ENCODE measurements around the gene APBA2. TPM values are rescaled to one million over a fixed set of nuclear protein-coding genes. Genes with fewer than 3 reads are reported as not detected.

Gene APBA2
- total RNA-seq, 4 donors from 2014 or later, result 1.3 to 7.0 (median 2.4) TPM

- TF ChIP-seq CTCF (IDR thresholded peaks at IDR 0.05), result no peak
- no peak for TF ChIP-seq EP300 (IDR thresholded peaks at IDR 0.05)
- no peak for TF ChIP-seq POLR2AphosphoS5 (IDR thresholded peaks at IDR 0.05)
- TF ChIP-seq POLR2A (IDR thresholded peaks at IDR 0.05), result no peak
- H3K4me3 ChIP-seq, result no peak overlapping the region
- no peak for DNase-seq (ENCODE audit: low spot score in 2 of 2)
- no peak overlapping the region for H3K27ac ChIP-seq
- no peaks in the 10 kb centered on the region for H3K4me1 ChIP-seq
- no peaks in the 10 kb centered on the region for H3K36me3 ChIP-seq
- H3K27me3 ChIP-seq, result peaks cover 15% of the 10 kb centered on the region
- 42% methylated on average over 8 of the region's 12 CpGs for WGBS
- H3K9me3 ChIP-seq, result no peaks in the 10 kb centered on the region
These were observed 7.2 kb downstream of the APBA2 start for GRCh38 chr15:28892789-28893610.

- Histone ChIP-seq H3K27ac (no peak overlapping the region), H3K4me3 (no peak overlapping the region), H3K36me3 (no peaks in the 10 kb centered on the region), H3K9me3 (no peaks in the 10 kb centered on the region), H3K4me1 (no peaks in the 10 kb centered on the region), H3K27me3 (peaks cover 4% of the 10 kb centered on the region)
- WGBS, result 82% methylated on average over 13 of the region's 13 CpGs
- DNase-seq (ENCODE audit: low spot score in 2 of 2), result no peak
- no peak for TF ChIP-seq POLR2A (IDR thresholded peaks at IDR 0.05)
- no peak for TF ChIP-seq POLR2AphosphoS5 (IDR thresholded peaks at IDR 0.05)
- no peak for TF ChIP-seq CTCF (IDR thresholded peaks at IDR 0.05)
- no peak for TF ChIP-seq EP300 (IDR thresholded peaks at IDR 0.05)
These were observed 8.9 kb downstream of the APBA2 start for GRCh38 chr15:28894631-28895030.

GRCh38 chr15:28895146-28895545 is 9.4 kb downstream of the APBA2 start:
- Histone ChIP-seq H3K9me3 (no peaks in the 10 kb centered on the region), H3K36me3 (no peaks in the 10 kb centered on the region), H3K4me1 (no peaks in the 10 kb centered on the region), H3K4me3 (no peak overlapping the region), H3K27me3 (peaks cover 4% of the 10 kb centered on the region), H3K27ac (no peak overlapping the region)
- WGBS, result 91% methylated on average over 12 of the region's 13 CpGs
- TF ChIP-seq POLR2A (IDR thresholded peaks at IDR 0.05), result no peak
- no peak for TF ChIP-seq POLR2AphosphoS5 (IDR thresholded peaks at IDR 0.05)
- TF ChIP-seq EP300 (IDR thresholded peaks at IDR 0.05), result no peak
- no peak for TF ChIP-seq CTCF (IDR thresholded peaks at IDR 0.05)
- DNase-seq (ENCODE audit: low spot score in 2 of 2), result no peak

GRCh38 chr15:28895566-28895965 is 9.8 kb downstream of the APBA2 start:
- Histone ChIP-seq H3K9me3 (no peaks in the 10 kb centered on the region), H3K4me3 (no peak overlapping the region), H3K27ac (no peak overlapping the region), H3K4me1 (no peaks in the 10 kb centered on the region), H3K27me3 (peaks cover 4% of the 10 kb centered on the region), H3K36me3 (no peaks in the 10 kb centered on the region)
- 95% methylated on average over 6 of the region's 6 CpGs for WGBS
- no peak for DNase-seq (ENCODE audit: low spot score in 2 of 2)
- TF ChIP-seq EP300 (IDR thresholded peaks at IDR 0.05), result no peak
- no peak for TF ChIP-seq CTCF (IDR thresholded peaks at IDR 0.05)
- TF ChIP-seq POLR2AphosphoS5 (IDR thresholded peaks at IDR 0.05), result no peak
- no peak for TF ChIP-seq POLR2A (IDR thresholded peaks at IDR 0.05)

GRCh38 chr15:28896951-28897350 is 11.2 kb downstream of the APBA2 start:
- H3K27me3 ChIP-seq, result peaks cover 4% of the 10 kb centered on the region
- H3K9me3 ChIP-seq, result no peaks in the 10 kb centered on the region
- H3K36me3 ChIP-seq, result no peaks in the 10 kb centered on the region
- DNase-seq (ENCODE audit: low spot score in 2 of 2), result no peak
- H3K27ac ChIP-seq, result no peak overlapping the region
- no peak overlapping the region for H3K4me3 ChIP-seq
- 66% methylated on average over 4 of the region's 4 CpGs for WGBS
- TF ChIP-seq POLR2AphosphoS5 (IDR thresholded peaks at IDR 0.05) (no peak), EP300 (IDR thresholded peaks at IDR 0.05) (no peak)
- H3K4me1 ChIP-seq, result no peaks in the 10 kb centered on the region
